Progenitor cell of endocrine pancreas (in vitro differentiated cells): ENCODE data around the gene ATG16L2. TPM values are rescaled to one million over a fixed set of nuclear protein-coding genes. Genes with fewer than 3 reads are reported as not detected.

Source experiments
- DNase-seq: peaks from one replicate; pipeline ENCODE4 v3.0.0; 2021; ENCODE audit warnings: low spot score; ENCODE audit not compliant: unreplicated experiment
- H3K27ac Mint-ChIP-seq: 2 replicates; pipeline ENCODE4 v1.8.0; 2021; ENCODE audit warnings: mild to moderate bottlenecking, moderate library complexity, mixed read lengths
- H3K27me3 Mint-ChIP-seq: 2 replicates; pipeline ENCODE4 v1.8.0; 2021; ENCODE audit warnings: mixed read lengths
- H3K36me3 Mint-ChIP-seq: 2 replicates; pipeline ENCODE4 v1.8.0; 2022; ENCODE audit warnings: mixed read lengths; ENCODE audit not compliant: insufficient read depth
- H3K4me1 Mint-ChIP-seq: 2 replicates; pipeline ENCODE4 v1.8.0; 2021; ENCODE audit warnings: low read depth, mixed read lengths
- H3K4me3 Mint-ChIP-seq: 2 replicates; pipeline ENCODE4 v1.8.0; 2021; ENCODE audit warnings: low read depth, mild to moderate bottlenecking, moderate library complexity, mixed read lengths
- H3K9me3 Mint-ChIP-seq: 2 replicates; pipeline ENCODE4 v1.8.0; 2021; ENCODE audit warnings: low read depth, mixed read lengths
- CTCF ChIP-seq: fragments of 200-600 bp; sonication (generic); IDR thresholded peaks from one replicate; pipeline ENCODE4 v1.5.0; 2021; ENCODE audit warnings: antibody characterized with exemption, mild to moderate bottlenecking; ENCODE audit not compliant: unreplicated experiment
- total RNA-seq: library from RNA; stranded (reverse); gene quantifications from 2 replicates; pipeline ENCODE4 v1.2.1, GENCODE V29; 2021

The ATG16L2 gene
- total RNA-seq, 1 donor from 2014 or later = 43.9 TPM

GRCh38 chr11:72768581-72768980 is 45.6 kb upstream of the ATG16L2 start:
- TF ChIP-seq CTCF = no peak
- Mint-ChIP-seq H3K36me3 (peaks cover 6% of the 10 kb centered on the region), H3K9me3 (no peaks in the 10 kb centered on the region), H3K27ac (no peak overlapping the region), H3K4me3 (no peak overlapping the region), H3K4me1 (peaks cover 21% of the 10 kb centered on the region), H3K27me3 (no peaks in the 10 kb centered on the region)
- no peak for DNase-seq

GRCh38 chr11:72769680-72770079 is 44.5 kb upstream of the ATG16L2 start:
- Mint-ChIP-seq H3K9me3 (no peaks in the 10 kb centered on the region), H3K27ac (no peak overlapping the region), H3K36me3 (peaks cover 6% of the 10 kb centered on the region), H3K4me1 (peaks cover 23% of the 10 kb centered on the region), H3K27me3 (no peaks in the 10 kb centered on the region), H3K4me3 (no peak overlapping the region)
- TF ChIP-seq CTCF = no peak
- no peak for DNase-seq

- peaks cover 6% of the 10 kb centered on the region for H3K36me3 Mint-ChIP-seq
- no peak for DNase-seq
- no peak overlapping the region for H3K4me3 Mint-ChIP-seq
- H3K9me3 Mint-ChIP-seq = no peaks in the 10 kb centered on the region
- no peaks in the 10 kb centered on the region for H3K27me3 Mint-ChIP-seq
- H3K27ac Mint-ChIP-seq = no peak overlapping the region
- TF ChIP-seq CTCF = no peak
- peaks cover 25% of the 10 kb centered on the region for H3K4me1 Mint-ChIP-seq
Measured at GRCh38 chr11:72770799-72771198, 43.4 kb upstream of the ATG16L2 start.

- peaks cover 6% of the 10 kb centered on the region for H3K36me3 Mint-ChIP-seq
- no peaks in the 10 kb centered on the region for H3K27me3 Mint-ChIP-seq
- H3K9me3 Mint-ChIP-seq = no peaks in the 10 kb centered on the region
- no peak overlapping the region for H3K27ac Mint-ChIP-seq
- H3K4me3 Mint-ChIP-seq = no peak overlapping the region
- TF ChIP-seq CTCF = no peak
- no peak for DNase-seq
- H3K4me1 Mint-ChIP-seq = peaks cover 26% of the 10 kb centered on the region
Measured at GRCh38 chr11:72771507-72771906, 42.7 kb upstream of the ATG16L2 start.

GRCh38 chr11:72772059-72772458 is 42.2 kb upstream of the ATG16L2 start:
- Mint-ChIP-seq H3K4me3 (no peak overlapping the region), H3K36me3 (peaks cover 6% of the 10 kb centered on the region), H3K9me3 (no peaks in the 10 kb centered on the region), H3K27me3 (no peaks in the 10 kb centered on the region), H3K4me1 (peaks cover 25% of the 10 kb centered on the region), H3K27ac (no peak overlapping the region)
- no peak for TF ChIP-seq CTCF
- no peak for DNase-seq
